ENCODE measurements around the gene MYO3B. TPM values are rescaled to one million over a fixed set of nuclear protein-coding genes. Genes with fewer than 3 reads are reported as not detected.
"Not testable (repeated sequence)": the region's sequence is repeated elsewhere in the genome, so short reads cannot be mapped to it uniquely, and the experiment has no call there.

The MYO3B gene
- total and polyA plus RNA-seq, 11 donors = 0.09 to 0.19 (median 0.10) TPM; not detected in 8

DNA sequence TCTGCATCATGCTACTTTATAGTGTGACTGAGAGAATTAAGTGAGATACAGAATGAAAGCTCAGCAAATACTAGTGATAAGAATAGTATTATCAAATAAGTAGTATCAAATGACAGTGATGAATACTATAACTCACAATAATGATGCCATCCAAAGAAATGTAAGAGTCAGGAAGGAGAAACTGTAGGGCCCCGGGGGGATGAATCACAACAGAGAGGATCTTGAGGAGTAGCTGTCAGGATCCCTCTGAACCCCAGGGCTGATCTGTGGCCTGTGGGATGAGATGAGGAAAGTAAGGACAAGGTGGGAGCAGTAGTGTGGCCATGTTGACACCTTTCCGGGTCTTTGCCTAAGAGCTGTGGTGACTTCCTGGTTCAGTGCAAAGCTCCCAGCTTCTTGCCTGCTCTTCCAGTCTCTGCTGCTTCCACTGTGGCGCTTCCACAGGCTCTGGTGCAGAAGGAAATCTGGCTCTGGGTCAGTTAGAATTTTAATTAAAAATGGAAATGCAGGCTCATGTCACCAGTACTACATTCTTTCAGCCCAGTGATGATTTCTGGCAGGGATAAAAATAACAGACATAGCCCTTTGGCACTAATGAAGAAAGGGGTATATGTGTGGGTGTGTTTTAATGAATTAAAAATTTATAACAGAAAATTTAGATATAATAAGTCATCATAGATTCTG lies 166.9 kb downstream of the MYO3B start:
- TF ChIP-seq POLR2A (IDR thresholded peaks at IDR 0.05) (no peak), CTCF (IDR thresholded peaks at IDR 0.05) (no peak)
- 81 to 88% (median 84%) methylated on average over 3 of the region's 3 CpGs for WGBS, 4 donors
- DNase-seq (no peak), ATAC-seq (no peak)
- Histone ChIP-seq H3K4me1 (no peaks in the 10 kb centered on the region), H3K4me3 (no peak overlapping the region), H3K27me3 (peaks cover 0 to 9% (median 0%) of the 10 kb centered on the region in 9 donors), H3K9me3 (no peaks in the 10 kb centered on the region), H3K27ac (no peak overlapping the region), H3K36me3 (no peaks in the 10 kb centered on the region)
- intact Hi-C loops (cut with DNase I) = no loop called here

DNA sequence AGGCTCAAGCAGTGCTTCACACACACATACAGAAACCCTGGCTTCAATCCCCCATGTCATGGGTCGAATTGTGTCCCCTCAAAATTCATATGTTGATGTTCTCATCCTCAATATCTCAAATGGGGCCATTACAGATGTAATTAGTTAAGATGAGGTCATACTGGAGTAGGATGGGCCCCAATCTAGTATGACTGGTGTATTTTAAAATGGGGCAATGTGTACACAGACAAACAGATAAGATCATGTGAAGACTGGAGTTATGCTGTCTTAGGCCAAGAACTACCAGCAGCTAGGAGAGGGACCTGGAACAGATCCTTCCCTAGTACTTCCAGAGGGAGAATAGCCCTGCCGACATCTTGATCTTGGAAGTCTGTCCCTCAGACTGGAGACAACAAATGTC lies 167.7 kb downstream of the MYO3B start:
- intact Hi-C loops (cut with DNase I) = no loop called here
- Histone ChIP-seq H3K4me1 (no peaks in the 10 kb centered on the region), H3K9me3 (no peaks in the 10 kb centered on the region), H3K27ac (no peak overlapping the region), H3K4me3 (no peak overlapping the region), H3K36me3 (no peaks in the 10 kb centered on the region), H3K27me3 (peaks cover 0 to 3% (median 0%) of the 10 kb centered on the region in 9 donors)
- TF ChIP-seq POLR2A (IDR thresholded peaks at IDR 0.05) (no peak), CTCF (IDR thresholded peaks at IDR 0.05) (no peak)
- 72 to 80% (median 76%) methylated on average over 2 of the region's 2 CpGs for whole genome bisulfite sequencing, 4 donors
- ATAC-seq (no peak), DNase-seq (no peak)

DNA sequence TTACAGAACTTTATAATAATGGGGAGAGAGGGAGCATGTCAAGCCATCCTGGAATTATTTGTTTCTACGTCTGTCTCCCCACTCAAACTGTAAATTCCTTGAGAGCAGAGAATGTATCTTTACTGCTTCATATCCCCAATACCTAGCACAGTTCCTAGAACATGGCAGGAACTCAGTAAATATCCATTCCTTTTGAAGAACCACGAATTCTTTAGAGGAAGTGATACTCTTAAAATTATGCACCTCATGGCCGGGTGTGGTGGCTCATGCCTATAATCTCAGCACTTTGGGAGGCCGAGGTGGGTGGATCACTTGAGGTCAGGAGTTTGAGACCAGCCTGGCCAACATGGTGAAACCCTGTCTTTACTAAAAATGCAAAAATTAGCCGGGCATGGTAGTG lies 171.3 kb downstream of the MYO3B start:
- intact Hi-C loops (cut with DNase I); H3K36me3 ChIP-seq; H3K9me3 ChIP-seq; H3K4me1 ChIP-seq; ATAC-seq; DNase-seq; H3K4me3 ChIP-seq; H3K27ac ChIP-seq: not testable (repeated sequence)
- 59 to 84% (median 74%) methylated on average over 5 of the region's 5 CpGs for WGBS, 4 donors
- peaks cover 0 to 11% (median 0%) of the 10 kb centered on the region in 9 donors for H3K27me3 ChIP-seq

DNA sequence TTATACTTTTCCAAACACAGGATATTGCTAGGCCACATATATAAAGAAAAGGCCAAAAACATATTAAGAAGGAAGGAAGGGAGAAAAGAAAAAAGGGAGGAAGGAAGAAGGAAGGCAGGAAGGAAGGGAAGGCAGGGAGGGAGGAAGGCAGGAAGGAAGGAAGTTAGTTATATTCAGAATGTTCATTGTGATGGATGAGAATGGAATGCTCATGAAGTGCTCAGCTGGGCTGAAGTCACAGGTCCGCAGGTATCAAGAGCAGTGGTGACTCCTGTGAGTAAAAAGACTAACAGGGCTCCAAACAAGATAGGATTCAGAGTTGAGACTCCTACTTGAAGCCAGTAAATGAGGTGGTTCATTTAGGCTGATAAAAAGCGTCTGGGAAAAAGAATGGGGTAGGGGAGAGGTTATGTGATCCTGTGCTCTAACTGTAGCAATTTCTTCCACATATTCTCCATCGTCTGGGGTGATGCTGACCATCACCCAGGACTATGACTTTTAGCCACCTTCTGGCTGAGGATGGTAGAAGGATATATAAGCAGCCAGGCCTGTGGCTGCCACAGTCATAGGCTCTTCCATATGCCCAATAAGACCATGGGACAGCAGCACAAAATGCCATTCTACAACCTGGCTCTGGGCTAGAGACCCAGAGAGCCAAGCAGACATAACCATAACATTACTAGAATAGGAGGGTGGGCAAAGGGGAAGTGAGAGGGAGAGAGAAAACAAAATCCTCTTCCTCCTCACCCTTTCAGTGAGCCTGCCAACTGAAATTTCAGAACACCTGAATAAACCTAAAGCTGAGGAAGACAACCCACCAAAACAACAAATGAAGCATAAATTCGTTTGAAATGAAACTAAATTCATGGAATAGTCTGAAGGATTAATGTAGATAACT lies 173.2 kb downstream of the MYO3B start:
- Histone ChIP-seq H3K9me3 (no peaks in the 10 kb centered on the region), H3K36me3 (no peaks in the 10 kb centered on the region), H3K4me3 (no peak overlapping the region), H3K4me1 (no peaks in the 10 kb centered on the region), H3K27ac (no peak overlapping the region), H3K27me3 (peaks cover 0 to 11% (median 0%) of the 10 kb centered on the region in 9 donors)
- ATAC-seq (no peak), DNase-seq (no peak)
- intact Hi-C loops (cut with DNase I) = no loop called here
- TF ChIP-seq CTCF (IDR thresholded peaks at IDR 0.05) (no peak), POLR2A (IDR thresholded peaks at IDR 0.05) (no peak)
- 56 to 64% (median 61%) methylated on average over 4 of the region's 4 CpGs for WGBS, 4 donors
